Astrocyte of the spinal cord (primary cell): ENCODE measurements around the gene GNS.
"Not testable (repeated sequence)": the region's sequence is repeated elsewhere in the genome, so short reads cannot be mapped to it uniquely, and the experiment has no call there.

Source experiments
- DNase-seq: peaks from one replicate; pipeline ENCODE4 v3.0.0; 2011; ENCODE audit warnings: low read depth, low spot score
- H3K4me3 ChIP-seq: 2 replicates; pipeline ENCODE4 v1.5.1; 2011; ENCODE audit warnings: low read depth, mild to moderate bottlenecking, low read length, moderate library complexity
- CTCF ChIP-seq: IDR thresholded peaks from 2 replicates; pipeline ENCODE4 v1.5.1; 2012; ENCODE audit warnings: low read depth, mild to moderate bottlenecking, low read length, inconsistent platforms
- in situ Hi-C: cut with HindIII; loops from 2 replicates; pipeline ENCODE4 v1.10.0; 2017; ENCODE audit warnings: low sequenced_read_pairs

GNS gene

GRCh38 chr12:64780531-64781279 lies 21.5 kb upstream of the GNS start:
- in situ Hi-C loops = no loop called here
- DNase-seq = no peak
- H3K4me3 ChIP-seq = no peak overlapping the region
- no peak for TF ChIP-seq CTCF

GRCh38 chr12:64780132-64780530 lies 20.9 kb upstream of the GNS start:
- no peak for DNase-seq
- no peak for TF ChIP-seq CTCF
- in situ Hi-C loops = no loop called here
- H3K4me3 ChIP-seq = no peak overlapping the region

- in situ Hi-C loops = no loop called here
- no peak for TF ChIP-seq CTCF
- no peak overlapping the region for H3K4me3 ChIP-seq
- no peak for DNase-seq
Measured at GRCh38 chr12:64779354-64779974, 20.3 kb upstream of the GNS start.

- in situ Hi-C loops, H3K4me3 ChIP-seq, DNase-seq: not testable (repeated sequence)
Measured at GRCh38 chr12:64775147-64775736, 16.0 kb upstream of the GNS start.

- TF ChIP-seq CTCF = no peak
- DNase-seq = no peak
- in situ Hi-C loops = no loop called here
- H3K4me3 ChIP-seq = no peak overlapping the region
Measured at GRCh38 chr12:64773386-64773785, 14.2 kb upstream of the GNS start.

- no peak for TF ChIP-seq CTCF
- in situ Hi-C loops = no loop called here
- H3K4me3 ChIP-seq = no peak overlapping the region
- DNase-seq = no peak
Measured at GRCh38 chr12:64767495-64767894, 8.3 kb upstream of the GNS start.
